Measurements from ENCODE around the gene EOLA1. TPM values are rescaled to one million over a fixed set of nuclear protein-coding genes. Genes with fewer than 3 reads are reported as not detected.

The EOLA1 gene
- total RNA-seq (ENCODE audit: low replicate concordance): 12.9 and 16.6 TPM in 2 replicates

GRCh38 chrX:149540621-149541520, at the start of gene EOLA1:
Gene EOLA1 (plus strand): TSS chrX:149541012. CDS start chrX:149545631, 4,619 bp downstream.

GRCh38 chrX:149504915-149505651, 35.7 kb upstream of the EOLA1 start, which contains the start of gene IDS:
Gene IDS (minus strand): TSS chrX:149505306. CDS start chrX:149505137, 169 bp downstream.

GRCh38 chrX:149549701-149550100, 8.9 kb downstream of the EOLA1 start, which contains the start of gene HSFX3:
Gene HSFX3 (minus strand): TSS chrX:149549924. CDS start chrX:149549852, 72 bp downstream.

GRCh38 chrX:149587359-149587758, 46.5 kb downstream of the EOLA1 start, which contains the start of gene MAGEA9B:
Gene MAGEA9B (minus strand): TSS chrX:149587459. CDS start chrX:149583179, 4,280 bp downstream.

GRCh38 chrX:149595214-149595613, 54.4 kb downstream of the EOLA1 start, which contains the start of gene HSFX2:
Gene HSFX2 (minus strand): TSS chrX:149595314. CDS start chrX:149594700, 614 bp downstream.

Other genes starting within 250 kb of the EOLA1 start
- 28.5 and 30.6 TPM in 2 replicates for gene IDS, start 35.7 kb upstream of the EOLA1 start, total RNA-seq (ENCODE audit: low replicate concordance)
- gene HSFX3, start 8.9 kb downstream of the EOLA1 start, total RNA-seq (ENCODE audit: low replicate concordance): not detected in 2 replicates
- not detected in 2 replicates for gene MAGEA9B, start 46.4 kb downstream of the EOLA1 start, total RNA-seq (ENCODE audit: low replicate concordance)
- 0.30 TPM in 1 of 2 replicates, not detected in the other for gene HSFX2, start 54.3 kb downstream of the EOLA1 start, total RNA-seq (ENCODE audit: low replicate concordance)
- 18.1 and 37.3 TPM in 2 replicates for gene TMEM185A, start 90.8 kb downstream of the EOLA1 start, total RNA-seq (ENCODE audit: low replicate concordance)
- not detected in 2 replicates for gene MAGEA11, start 171.0 kb downstream of the EOLA1 start, total RNA-seq (ENCODE audit: low replicate concordance)
- 0.23 and 0.35 TPM in 2 replicates for gene HSFX1, start 233.1 kb downstream of the EOLA1 start, total RNA-seq (ENCODE audit: low replicate concordance)
- gene MAGEA9, start 240.9 kb downstream of the EOLA1 start, total RNA-seq (ENCODE audit: low replicate concordance): not detected in 2 replicates